Peyer's patch (tissue), 4 donors: ENCODE data around the gene PPP1R3D. TPM values are rescaled to one million over a fixed set of nuclear protein-coding genes. Genes with fewer than 3 reads are reported as not detected.
"Not testable (repeated sequence)": the region's sequence is repeated elsewhere in the genome, so short reads cannot be mapped to it uniquely, and the experiment has no call there.

Experiments used
- DNase-seq, 3 donors: peaks; one replicate each; pipeline ENCODE4 v3.0.0-alpha.2; 2017 to 2019
- H3K27ac ChIP-seq, 4 donors: fragments of 200-600 bp; sonication (generic); one replicate each; pipeline ENCODE4 v1.5.1; 2016 to 2019
- H3K27me3 ChIP-seq, 2 donors: fragments of 200-600 bp; sonication (generic); one replicate each; pipeline ENCODE4 v1.5.1; 2019
- H3K36me3 ChIP-seq, 3 donors: fragments of 200-600 bp; sonication (generic); one replicate each; pipeline ENCODE4 v1.5.1; 2016 to 2019
- H3K4me1 ChIP-seq, 4 donors: fragments of 200-600 bp; sonication (generic); one replicate each; pipeline ENCODE4 v1.5.1; 2016 to 2019
- H3K4me3 ChIP-seq, 4 donors: fragments of 200-600 bp; sonication (generic); 1 replicate in 3 of 4; 2 replicates in 1 of 4; pipeline ENCODE4 v1.5.1; 2016 to 2019; ENCODE audit warnings: mild to moderate bottlenecking in 1 of 4
- H3K9me3 ChIP-seq, 4 donors: fragments of 200-600 bp; sonication (generic); one replicate each; pipeline ENCODE4 v1.5.1; 2016 to 2019; ENCODE audit warnings: mild to moderate bottlenecking in 1 of 4
- POLR2A ChIP-seq, 2 donors: fragments of 450-650 bp; IDR thresholded peaks; one replicate each; pipeline ENCODE4 v1.5.1; 2017; ENCODE audit warnings: antibody characterized with exemption in 2 of 2, mild to moderate bottlenecking in 2 of 2, moderate library complexity in 2 of 2
- total RNA-seq, 4 donors: library from RNA; depleted of rRNA; stranded (reverse); fragments of >200 nt; gene quantifications; one replicate each; pipeline ENCODE4 v1.1.0, GENCODE V29; 2016
- TF ChIP-seq, protein P1 (sequence below), 6 experiments: fragments of 450-650 bp in 4 of 6; fragments of 200-600 bp in 2 of 6; sonication (generic) in 1 of 6; IDR thresholded peaks; one replicate each; pipeline ENCODE4 v1.5.1; 2017 to 2019; ENCODE audit warnings: antibody characterized with exemption in 6 of 6, mild to moderate bottlenecking in 3 of 6, moderate library complexity in 1 of 6

The PPP1R3D gene
- total RNA-seq, 4 donors from 2014 or later: 2.5 to 14.2 (median 9.0) TPM

DNA sequence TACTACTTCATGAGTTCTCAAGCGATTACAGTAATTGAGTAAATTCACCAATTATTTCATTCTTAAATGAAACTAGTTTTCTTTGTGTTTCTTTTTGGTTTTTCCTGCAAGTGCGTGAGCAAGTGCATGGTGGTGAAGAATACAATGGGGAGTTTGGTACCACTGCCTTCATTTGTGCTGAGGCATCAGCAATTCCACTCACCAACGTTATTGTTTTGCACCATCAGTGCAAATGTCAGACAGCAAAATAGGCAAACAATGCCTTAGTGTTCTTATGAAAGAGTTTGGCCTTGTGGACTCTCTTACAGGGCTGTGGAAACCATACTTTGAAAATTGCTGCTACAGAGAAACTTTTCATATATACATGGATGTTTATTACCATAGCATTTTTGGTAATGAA is 26.3 kb upstream of the PPP1R3D start:
- H3K4me1 ChIP-seq: no peaks in the 10 kb centered on the region
- TF ChIP-seq, protein P1, sequence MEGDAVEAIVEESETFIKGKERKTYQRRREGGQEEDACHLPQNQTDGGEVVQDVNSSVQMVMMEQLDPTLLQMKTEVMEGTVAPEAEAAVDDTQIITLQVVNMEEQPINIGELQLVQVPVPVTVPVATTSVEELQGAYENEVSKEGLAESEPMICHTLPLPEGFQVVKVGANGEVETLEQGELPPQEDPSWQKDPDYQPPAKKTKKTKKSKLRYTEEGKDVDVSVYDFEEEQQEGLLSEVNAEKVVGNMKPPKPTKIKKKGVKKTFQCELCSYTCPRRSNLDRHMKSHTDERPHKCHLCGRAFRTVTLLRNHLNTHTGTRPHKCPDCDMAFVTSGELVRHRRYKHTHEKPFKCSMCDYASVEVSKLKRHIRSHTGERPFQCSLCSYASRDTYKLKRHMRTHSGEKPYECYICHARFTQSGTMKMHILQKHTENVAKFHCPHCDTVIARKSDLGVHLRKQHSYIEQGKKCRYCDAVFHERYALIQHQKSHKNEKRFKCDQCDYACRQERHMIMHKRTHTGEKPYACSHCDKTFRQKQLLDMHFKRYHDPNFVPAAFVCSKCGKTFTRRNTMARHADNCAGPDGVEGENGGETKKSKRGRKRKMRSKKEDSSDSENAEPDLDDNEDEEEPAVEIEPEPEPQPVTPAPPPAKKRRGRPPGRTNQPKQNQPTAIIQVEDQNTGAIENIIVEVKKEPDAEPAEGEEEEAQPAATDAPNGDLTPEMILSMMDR (IDR thresholded peaks at IDR 0.05): no peak
- TF ChIP-seq POLR2A (IDR thresholded peaks at IDR 0.05): no peak
- no peak for DNase-seq
- H3K36me3 ChIP-seq: no peaks in the 10 kb centered on the region
- H3K9me3 ChIP-seq: no peaks in the 10 kb centered on the region
- no peaks in the 10 kb centered on the region for H3K27me3 ChIP-seq
- no peak overlapping the region for H3K27ac ChIP-seq
- H3K4me3 ChIP-seq: no peak overlapping the region

DNA sequence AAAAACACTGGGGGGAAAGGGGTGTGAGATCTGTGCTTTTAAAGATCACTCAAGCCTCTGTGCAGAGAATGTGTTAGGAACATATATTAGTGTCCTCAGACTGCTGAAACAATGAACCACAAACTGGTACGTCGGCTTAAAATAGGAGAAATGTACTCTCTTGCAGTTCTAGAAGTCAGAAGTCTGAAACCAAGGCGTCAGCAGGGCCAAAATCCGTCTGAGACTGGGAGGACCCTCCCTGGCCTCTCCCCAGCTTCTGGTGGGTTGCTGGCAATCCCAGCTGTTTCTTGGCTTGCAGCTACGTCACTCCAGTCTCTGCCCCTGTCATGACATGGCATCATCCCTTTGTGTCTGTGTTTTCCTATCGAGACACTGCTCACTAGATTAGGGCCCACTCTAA is 22.1 kb upstream of the PPP1R3D start:
- Histone ChIP-seq H3K4me3 (no peak overlapping the region), H3K27ac (no peak overlapping the region), H3K4me1 (no peaks in the 10 kb centered on the region), H3K9me3 (no peaks in the 10 kb centered on the region), H3K36me3 (no peaks in the 10 kb centered on the region), H3K27me3 (no peaks in the 10 kb centered on the region)
- TF ChIP-seq, protein P1 (IDR thresholded peaks at IDR 0.05): no peak
- no peak for TF ChIP-seq POLR2A (IDR thresholded peaks at IDR 0.05)
- DNase-seq: no peak

DNA sequence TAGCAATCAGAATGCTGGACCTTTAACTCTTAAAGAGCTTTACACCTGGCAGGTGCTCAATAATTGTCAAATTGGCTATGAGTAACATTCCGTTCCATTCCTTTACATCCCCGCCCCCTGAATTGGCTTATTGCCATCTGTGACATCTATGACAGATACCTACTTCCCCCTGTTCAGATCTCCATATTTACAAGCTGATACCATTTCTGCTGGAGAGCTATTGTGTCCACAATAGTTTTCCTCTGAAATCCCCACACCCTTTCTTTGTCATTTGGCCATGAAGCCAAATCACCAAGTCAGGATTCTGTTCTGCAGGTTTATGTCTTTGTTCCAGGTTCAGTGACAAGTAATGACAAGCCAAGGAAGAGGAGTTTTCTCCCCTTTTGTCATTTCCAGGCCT is 21.3 kb upstream of the PPP1R3D start:
- Histone ChIP-seq H3K27me3 (no peaks in the 10 kb centered on the region), H3K9me3 (no peaks in the 10 kb centered on the region), H3K4me3 (no peak overlapping the region), H3K4me1 (no peaks in the 10 kb centered on the region), H3K27ac (no peak overlapping the region), H3K36me3 (no peaks in the 10 kb centered on the region)
- TF ChIP-seq POLR2A (IDR thresholded peaks at IDR 0.05): no peak
- TF ChIP-seq, protein P1 (IDR thresholded peaks at IDR 0.05): no peak
- no peak for DNase-seq

DNA sequence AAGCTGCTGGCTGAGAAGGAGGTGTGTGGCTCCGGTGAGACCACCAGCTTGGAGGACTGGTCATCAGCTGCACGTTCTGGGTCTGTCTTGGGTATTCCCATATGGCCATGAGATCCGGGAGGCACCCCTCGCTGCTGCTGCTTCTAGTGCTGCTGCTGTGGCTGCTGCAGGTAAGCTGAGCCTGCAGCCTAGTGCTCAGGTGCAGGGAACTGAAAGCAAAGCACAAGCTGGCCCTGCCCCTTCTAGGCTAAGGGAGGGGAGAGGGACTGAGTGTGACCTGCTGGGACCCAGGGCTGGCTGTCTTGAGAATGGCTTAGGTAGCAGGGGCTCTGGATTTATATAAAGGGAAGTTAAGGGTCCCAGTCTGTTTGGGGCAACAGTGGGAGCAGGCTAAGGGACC is 18.5 kb upstream of the PPP1R3D start:
- no peak for DNase-seq
- no peak for TF ChIP-seq POLR2A (IDR thresholded peaks at IDR 0.05)
- TF ChIP-seq, protein P1 (IDR thresholded peaks at IDR 0.05): no peak
- Histone ChIP-seq H3K27ac (no peak overlapping the region), H3K27me3 (no peaks in the 10 kb centered on the region), H3K4me3 (no peak overlapping the region), H3K36me3 (no peaks in the 10 kb centered on the region), H3K4me1 (no peaks in the 10 kb centered on the region), H3K9me3 (no peaks in the 10 kb centered on the region)

DNA sequence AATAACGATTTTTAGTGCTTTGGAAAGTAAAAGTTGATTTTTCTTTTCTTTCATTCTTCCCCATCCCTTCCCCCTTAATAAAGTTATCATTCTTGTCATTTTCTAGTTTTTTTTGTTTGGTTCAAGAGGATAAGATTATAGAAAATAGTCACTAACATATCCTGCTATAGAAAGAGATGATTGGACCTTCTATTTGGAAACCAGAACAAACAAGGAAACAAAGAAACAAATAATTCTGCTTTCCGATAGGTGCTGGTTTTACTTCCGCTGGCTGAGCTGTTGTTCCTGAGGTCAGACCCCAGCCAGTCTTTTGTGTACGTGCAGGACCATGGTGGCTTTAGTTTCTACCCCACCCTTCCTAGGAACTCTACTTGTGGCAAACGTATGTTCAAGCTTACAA is 18.0 kb upstream of the PPP1R3D start, which contains the start of gene CDH26:
Gene CDH26, plus strand, starts transcription at position 301 of the 400 bp plus-strand sequence. CDS start 304 bp downstream, outside the sequence.
- no peak for DNase-seq

DNA sequence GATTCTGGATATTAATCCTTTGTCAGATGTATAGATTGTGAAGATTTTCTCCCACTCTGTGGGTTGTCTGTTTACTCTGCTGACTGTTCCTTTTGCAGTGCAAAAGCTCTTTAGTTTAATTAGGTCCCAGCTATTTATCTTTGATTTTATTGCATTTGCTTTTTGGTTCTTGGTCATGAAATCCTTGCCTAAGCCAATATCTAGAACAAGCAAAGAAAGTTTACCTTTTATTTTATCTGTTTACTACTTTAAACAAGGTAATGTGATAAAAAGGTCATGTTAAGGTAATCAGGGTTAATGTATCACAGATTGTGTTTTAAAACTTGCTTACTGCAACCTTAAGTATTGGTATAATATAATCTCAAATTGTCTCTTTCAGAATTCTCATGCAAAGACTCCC is 17.5 kb upstream of the PPP1R3D start:
- H3K4me1 ChIP-seq, H3K9me3 ChIP-seq, H3K4me3 ChIP-seq, H3K36me3 ChIP-seq, H3K27ac ChIP-seq, H3K27me3 ChIP-seq, DNase-seq: not testable (repeated sequence)

More for the DNA sequence above, 18.0 kb upstream of the PPP1R3D start, which contains the start of gene CDH26:
- H3K27me3 ChIP-seq: no peaks in the 10 kb centered on the region
- no peaks in the 10 kb centered on the region for H3K9me3 ChIP-seq
- no peaks in the 10 kb centered on the region for H3K36me3 ChIP-seq
- no peaks in the 10 kb centered on the region for H3K4me1 ChIP-seq
- H3K4me3 ChIP-seq: no peak within 1 kb of the TSS
- H3K27ac ChIP-seq: no peak within 1 kb of the TSS
- TF ChIP-seq POLR2A (IDR thresholded peaks at IDR 0.05): no peak
- TF ChIP-seq, protein P1 (IDR thresholded peaks at IDR 0.05): no peak
